ENCODE results near the gene FKBP10. TPM values are rescaled to one million over a fixed set of nuclear protein-coding genes. Genes with fewer than 3 reads are reported as not detected.

Gene FKBP10
- total RNA-seq, 1 donor from 2014 or later = 249 TPM

GRCh38 chr17:41870627-41871026 is 57.8 kb downstream of the FKBP10 start:
- no peak for TF ChIP-seq CTCF (conservative IDR thresholded peaks at IDR 0.05)
- peaks cover 14% of the 10 kb centered on the region for H3K36me3 Mint-ChIP-seq
- H3K27ac Mint-ChIP-seq = no peak overlapping the region
- no peaks in the 10 kb centered on the region for H3K9me3 Mint-ChIP-seq
- no peaks in the 10 kb centered on the region for H3K4me1 Mint-ChIP-seq (ENCODE audit: unreplicated experiment)
- H3K4me3 Mint-ChIP-seq = no peak overlapping the region
- H3K27me3 Mint-ChIP-seq = no peaks in the 10 kb centered on the region
- DNase-seq (ENCODE audit: extremely low spot score, unreplicated experiment) = no peak

- H3K4me1 Mint-ChIP-seq (ENCODE audit: unreplicated experiment) = no peaks in the 10 kb centered on the region
- H3K36me3 Mint-ChIP-seq = peaks cover 14% of the 10 kb centered on the region
- no peaks in the 10 kb centered on the region for H3K9me3 Mint-ChIP-seq
- H3K4me3 Mint-ChIP-seq = no peak overlapping the region
- no peak for DNase-seq (ENCODE audit: extremely low spot score, unreplicated experiment)
- no peak for TF ChIP-seq CTCF (conservative IDR thresholded peaks at IDR 0.05)
- H3K27ac Mint-ChIP-seq = no peak overlapping the region
- H3K27me3 Mint-ChIP-seq = no peaks in the 10 kb centered on the region
These were observed 59.0 kb downstream of the FKBP10 start for GRCh38 chr17:41871789-41872188.

Other genes starting within 250 kb of the FKBP10 start
- gene KRT9, start 240.9 kb upstream of the FKBP10 start, total RNA-seq (ENCODE audit: low replicate concordance) = 0.85 and 7.4 TPM in 2 replicates
- gene KRT14, start 226.1 kb upstream of the FKBP10 start, total RNA-seq (ENCODE audit: low replicate concordance) = 0.19 and 0.64 TPM in 2 replicates
- 1.5 and 9.2 TPM in 2 replicates for gene KRT16, start 200.2 kb upstream of the FKBP10 start, total RNA-seq (ENCODE audit: low replicate concordance)
- gene KRT17, start 188.4 kb upstream of the FKBP10 start, total RNA-seq (ENCODE audit: low replicate concordance) = 512 and 3,327 TPM in 2 replicates
- 677 and 972 TPM in 2 replicates for gene EIF1, start 124.1 kb upstream of the FKBP10 start, total RNA-seq (ENCODE audit: low replicate concordance)
- 119 and 193 TPM in 2 replicates for gene GAST, start 100.7 kb upstream of the FKBP10 start, total RNA-seq (ENCODE audit: low replicate concordance)
- gene HAP1, start 78.4 kb upstream of the FKBP10 start, total RNA-seq (ENCODE audit: low replicate concordance) = 4.3 and 11.6 TPM in 2 replicates
- 169 and 505 TPM in 2 replicates for gene JUP, start 26.3 kb upstream of the FKBP10 start, total RNA-seq (ENCODE audit: low replicate concordance)
- gene P3H4, start 1.1 kb upstream of the FKBP10 start, total RNA-seq (ENCODE audit: low replicate concordance) = 24.7 and 50.5 TPM in 2 replicates
- 46.0 and 74.8 TPM in 2 replicates for gene NT5C3B, start 23.2 kb downstream of the FKBP10 start, total RNA-seq (ENCODE audit: low replicate concordance)
- 0.24 TPM in 1 of 2 replicates, not detected in the other for gene KLHL10, start 24.8 kb downstream of the FKBP10 start, total RNA-seq (ENCODE audit: low replicate concordance)
- gene KLHL11, start 52.4 kb downstream of the FKBP10 start, total RNA-seq (ENCODE audit: low replicate concordance) = 20.5 and 20.6 TPM in 2 replicates
- gene ACLY, start 105.9 kb downstream of the FKBP10 start, total RNA-seq (ENCODE audit: low replicate concordance) = 160 and 161 TPM in 2 replicates
- gene ODAD4, start 117.6 kb downstream of the FKBP10 start, total RNA-seq (ENCODE audit: low replicate concordance) = 1.9 and 4.5 TPM in 2 replicates
- gene CNP, start 153.8 kb downstream of the FKBP10 start, total RNA-seq (ENCODE audit: low replicate concordance) = 60.0 and 84.3 TPM in 2 replicates
- gene DNAJC7, start 204.4 kb downstream of the FKBP10 start, total RNA-seq (ENCODE audit: low replicate concordance) = 77.3 and 88.7 TPM in 2 replicates
- 44.7 and 45.0 TPM in 2 replicates for gene NKIRAS2, start 207.1 kb downstream of the FKBP10 start, total RNA-seq (ENCODE audit: low replicate concordance)
- 2.1 and 3.0 TPM in 2 replicates for gene C17orf113, start 237.6 kb downstream of the FKBP10 start, total RNA-seq (ENCODE audit: low replicate concordance)